H1 (cell line): ENCODE data around the gene ACTN2. TPM values are rescaled to one million over a fixed set of nuclear protein-coding genes. Genes with fewer than 3 reads are reported as not detected.

Experiments
- CTCF ChIA-PET: fragments of 300-600 bp; sonication (Branson Sonifier 250); formaldehyde crosslinking; loops from one replicate; lab custom pipeline; 2021; ENCODE audit not compliant: partially characterized antibody; lab: Charles Lee
- POLR2A ChIA-PET: fragments of 300-600 bp; sonication (Branson Sonifier 250); formaldehyde crosslinking; loops from one replicate; lab custom pipeline; 2021; ENCODE audit warnings: inconsistent platforms; ENCODE audit not compliant: partially characterized antibody; lab: Charles Lee
- DNase-seq, 2 experiments: peaks; one replicate each; pipeline versions ENCODE4 v3.0.0 to v3.0.0-alpha.2; 2010 to 2022; ENCODE audit warnings: low spot score in 2 of 2, low read depth in 1 of 2, mixed read lengths in 1 of 2
- FAIRE-seq: peaks from 2 replicates; lab custom pipeline; 2011; peaks lifted over from hg19 to GRCh38; lab: Jason Lieb, UNC
- H2AFZ ChIP-seq: 2 replicates; pipeline ENCODE4 v1.8.1; 2012; ENCODE audit warnings: low read length, inconsistent platforms
- H2AK5ac ChIP-seq: 2 replicates; pipeline ENCODE4 v1.6.1; 2013; ENCODE audit warnings: low read depth, low read length
- H2BK120ac ChIP-seq: replicated peaks from 2 replicates; pipeline ENCODE3; 2013; ENCODE audit warnings: low read depth, low read length, inconsistent platforms
- H2BK12ac ChIP-seq: 2 replicates; pipeline ENCODE4 v1.6.1; 2013; ENCODE audit warnings: low read depth, low read length
- H2BK15ac ChIP-seq: 2 replicates; pipeline ENCODE4 v1.6.1; 2013; ENCODE audit warnings: low read length
- H2BK20ac ChIP-seq: 2 replicates; pipeline ENCODE4 v1.6.1; 2013; ENCODE audit warnings: low read length
- H2BK5ac ChIP-seq: 2 replicates; pipeline ENCODE4 v1.6.1; 2013; ENCODE audit warnings: low read depth, low read length
- H3K14ac ChIP-seq: 2 replicates; pipeline ENCODE4 v1.6.1; 2013; ENCODE audit warnings: inconsistent platforms; ENCODE audit not compliant: insufficient read length
- H3K18ac ChIP-seq: 2 replicates; pipeline ENCODE4 v1.6.1; 2013; ENCODE audit warnings: low read length; ENCODE audit errors: extremely low read depth
- H3K23ac ChIP-seq: 2 replicates; pipeline ENCODE4 v1.6.1; 2013; ENCODE audit warnings: inconsistent platforms; ENCODE audit not compliant: insufficient read length
- H3K23me2 ChIP-seq: 2 replicates; pipeline ENCODE4 v1.6.1; 2013; ENCODE audit warnings: low read depth, low read length
- H3K27ac ChIP-seq: 2 replicates; pipeline ENCODE4 v1.6.1; 2011; ENCODE audit warnings: low read depth, low read length, inconsistent platforms
- H3K27me3 ChIP-seq, 4 experiments: replicated peaks in 1 of 4; 1 replicate in 1 of 4; 2 replicates in 3 of 4; pipeline versions ENCODE4 v1.6.1 to v1.8.1; 2011 to 2013; ENCODE audit warnings: low read length in 3 of 4, mild to moderate bottlenecking in 3 of 4, inconsistent platforms in 2 of 4, mixed read lengths in 2 of 4, moderate library complexity in 1 of 4; ENCODE audit not compliant: control insufficient read depth in 3 of 4, insufficient read depth in 3 of 4; ENCODE audit errors: extremely low read depth in 1 of 4
- H3K36me3 ChIP-seq, 4 experiments: 2 replicates each; pipeline versions ENCODE4 v1.6.1 to v1.8.1; 2011 to 2013; ENCODE audit warnings: mild to moderate bottlenecking in 4 of 4, low read length in 3 of 4, moderate library complexity in 2 of 4, control low read depth in 1 of 4, inconsistent platforms in 1 of 4; ENCODE audit not compliant: insufficient read depth in 4 of 4, control insufficient read depth in 2 of 4
- H3K4ac ChIP-seq: replicated peaks from 2 replicates; pipeline ENCODE3; 2013; ENCODE audit warnings: low read length, low read depth, mixed read lengths, inconsistent platforms; ENCODE audit not compliant: insufficient read length
- H3K4me1 ChIP-seq, 4 experiments: replicated peaks in 1 of 4; 1 replicate in 1 of 4; 2 replicates in 3 of 4; pipeline versions ENCODE4 v1.6.1 to v1.8.1; 2011 to 2013; ENCODE audit warnings: low read length in 3 of 4, inconsistent platforms in 2 of 4, mixed read lengths in 1 of 4; ENCODE audit not compliant: insufficient read depth in 4 of 4, control insufficient read depth in 3 of 4
- H3K4me2 ChIP-seq, 2 experiments: 2 replicates each; pipeline versions ENCODE4 v1.6.1 to v1.8.1; 2011 to 2013; ENCODE audit warnings: low read depth in 2 of 2, low read length in 2 of 2, control low read depth in 1 of 2, inconsistent platforms in 1 of 2, mild to moderate bottlenecking in 1 of 2; ENCODE audit not compliant: insufficient read depth in 1 of 2
- H3K4me3 ChIP-seq, 4 experiments: fragments of 200-600, 300-600 bp in 1 of 4; sonication (generic), shearing (Covaris generic), sonication (Bioruptor Twin) in 1 of 4; 2 replicates each; pipeline versions ENCODE4 v1.5.1 to v1.8.1; 2011 to 2016; ENCODE audit warnings: low read length in 4 of 4, low read depth in 3 of 4, control low read depth in 2 of 4, inconsistent platforms in 2 of 4, mild to moderate bottlenecking in 2 of 4, mixed read lengths in 1 of 4, moderate library complexity in 1 of 4; ENCODE audit not compliant: insufficient read depth in 2 of 4; ENCODE audit errors: extremely low read depth in 1 of 4
- H3K56ac ChIP-seq: replicated peaks from 2 replicates; pipeline ENCODE3; 2013; ENCODE audit warnings: low read depth, mild to moderate bottlenecking, mixed read lengths, low read length, inconsistent platforms; ENCODE audit not compliant: insufficient read length
- H3K79me1 ChIP-seq: 2 replicates; pipeline ENCODE4 v1.6.1; 2013; ENCODE audit warnings: low read depth, low read length, control low read depth
- H3K79me2 ChIP-seq, 2 experiments: 2 replicates each; pipeline versions ENCODE4 v1.6.1 to v1.8.1; 2012 to 2013; ENCODE audit warnings: low read length in 2 of 2, mild to moderate bottlenecking in 2 of 2, inconsistent platforms in 1 of 2; ENCODE audit not compliant: insufficient read depth in 2 of 2, control insufficient read depth in 1 of 2
- H3K9ac ChIP-seq, 4 experiments: replicated peaks in 1 of 4; 1 replicate in 1 of 4; 2 replicates in 3 of 4; pipeline versions ENCODE4 v1.6.1 to v1.8.1; 2011 to 2013; ENCODE audit warnings: low read depth in 3 of 4, low read length in 3 of 4, control low read depth in 2 of 4, mild to moderate bottlenecking in 2 of 4, moderate library complexity in 2 of 4, inconsistent platforms in 1 of 4; ENCODE audit errors: extremely low read depth in 1 of 4
- H3K9me3 ChIP-seq, 2 experiments: 2 replicates each; pipeline versions ENCODE4 v1.6.1 to v1.8.1; 2012 to 2013; ENCODE audit warnings: mild to moderate bottlenecking in 2 of 2, moderate library complexity in 2 of 2, control low read depth in 1 of 2, inconsistent platforms in 1 of 2, low read depth in 1 of 2, low read length in 1 of 2, mixed read lengths in 1 of 2; ENCODE audit not compliant: insufficient read depth in 2 of 2
- H4K20me1 ChIP-seq, 2 experiments: replicated peaks in 1 of 2; 2 replicates each; pipeline versions ENCODE3 to v1.8.1; 2011 to 2013; ENCODE audit warnings: inconsistent platforms in 2 of 2, low read length in 2 of 2, mild to moderate bottlenecking in 1 of 2; ENCODE audit not compliant: insufficient read depth in 2 of 2, control insufficient read depth in 1 of 2
- H4K5ac ChIP-seq: 2 replicates; pipeline ENCODE4 v1.6.1; 2013; ENCODE audit warnings: low read length, low read depth, mixed read lengths, inconsistent platforms; ENCODE audit not compliant: insufficient read length
- H4K8ac ChIP-seq: 2 replicates; pipeline ENCODE4 v1.8.0; 2013; ENCODE audit warnings: mild to moderate bottlenecking, moderate library complexity, low read length, inconsistent platforms; ENCODE audit not compliant: insufficient read depth; ENCODE audit errors: extremely low read depth
- H4K91ac ChIP-seq: replicated peaks from 2 replicates; pipeline ENCODE3; 2013; ENCODE audit warnings: low read length, mixed read lengths, inconsistent platforms; ENCODE audit not compliant: insufficient read length
- CBX8 ChIP-seq: fragments of 300-800, 300-1000 bp; sonication (generic); IDR thresholded peaks from 2 replicates; pipeline ENCODE4 v1.7.1; 2016; ENCODE audit warnings: low read depth, low read length, borderline replicate concordance
- EP300 ChIP-seq, 2 experiments: IDR thresholded peaks; 1 replicate in 1 of 2; 2 replicates in 1 of 2; pipeline ENCODE4 v1.6.1; 2011 to 2012; ENCODE audit warnings: low read depth in 2 of 2, low read length in 2 of 2, mild to moderate bottlenecking in 2 of 2, borderline replicate concordance in 1 of 2, inconsistent platforms in 1 of 2, moderate library complexity in 1 of 2
- EZH2 ChIP-seq: fragments of 200-600 bp; sonication (generic); IDR thresholded peaks from 2 replicates; pipeline ENCODE4 v1.7.1; 2012; ENCODE audit warnings: low read depth, mild to moderate bottlenecking, moderate library complexity, low read length, inconsistent platforms; ENCODE audit not compliant: severe bottlenecking
- GABPA ChIP-seq: IDR thresholded peaks from 2 replicates; pipeline ENCODE4 v1.6.1; 2011; ENCODE audit warnings: mild to moderate bottlenecking, low read length, moderate library complexity, borderline replicate concordance; ENCODE audit not compliant: insufficient read depth
- POU5F1 ChIP-seq: IDR thresholded peaks from 2 replicates; pipeline ENCODE4 v1.6.1; 2011; ENCODE audit warnings: low read depth, mild to moderate bottlenecking, low read length, moderate library complexity
- SIX5 ChIP-seq: IDR thresholded peaks from 2 replicates; pipeline ENCODE4 v1.6.1; 2011; ENCODE audit warnings: mild to moderate bottlenecking, low read depth, low read length
- SP4 ChIP-seq: IDR thresholded peaks from 2 replicates; pipeline ENCODE4 v1.6.1; 2012; ENCODE audit warnings: low read length, inconsistent platforms
- TAF7 ChIP-seq: optimal IDR thresholded peaks from 2 replicates; pipeline ENCODE3; 2011; ENCODE audit warnings: low read depth, mild to moderate bottlenecking, inconsistent platforms, low read length, moderate library complexity, borderline replicate concordance
- TBP ChIP-seq: IDR thresholded peaks from 2 replicates; pipeline ENCODE4 v1.6.1; 2011; ENCODE audit warnings: low read depth, low read length, improper control_type of control experiment
- TCF12 ChIP-seq: IDR thresholded peaks from 2 replicates; pipeline ENCODE4 v1.6.1; 2011; ENCODE audit warnings: low read depth, mild to moderate bottlenecking, low read length
- USF2 ChIP-seq: IDR thresholded peaks from 2 replicates; pipeline ENCODE4 v1.6.1; 2011; ENCODE audit warnings: low read length, improper control_type of control experiment
- WGBS, 2 experiments: shearing (Covaris generic) in 1 of 2; methylation state at CpG; one replicate each; pipeline versions ENCODE4 v1.1.6 to v1.1.7; 2013 to 2015; ENCODE audit warnings: low lambda C conversion rate in 2 of 2, mixed read lengths in 2 of 2, inconsistent platforms in 1 of 2, low coverage in 1 of 2, missing lambda C conversion rate in 1 of 2; ENCODE audit not compliant: insufficient replicate concordance in 2 of 2, insufficient coverage in 1 of 2, insufficient read length in 1 of 2; ENCODE audit errors: extremely low coverage in 1 of 2, missing lambda C conversion rate in 1 of 2; 5-methylcytosine and 5-hydroxymethylcytosine counted together
- polyA plus RNA-seq, 7 experiments: library from polyadenylated mRNA; depleted of rRNA in 3 of 7; stranded (reverse) in 5 of 7; unstranded in 2 of 7; fragments of >200 nt in 5 of 7; fragments of 200-250 nt in 2 of 7; gene quantifications; 1 replicate in 5 of 7; 2 replicates in 1 of 7; 4 replicates in 1 of 7; pipeline versions ENCODE4 v1.2.1 to v1.2.3, GENCODE V29; 2011 to 2013; ENCODE audit warnings: missing spikeins in 2 of 7, mixed read lengths in 2 of 7
- total RNA-seq: library from RNA; stranded (reverse); fragmentation: NEBNext Ultra II Directional; extraction: Animal tissue kit (Norgen Biotek cat#: 25700); gene quantifications from 2 replicates; pipeline ENCODE4 v1.2.1, GENCODE V29; 2021

ACTN2 gene
- total and polyA plus RNA-seq, 2 of the 8 experiments (the other 6 are each of a cell fraction or from before 2014, with no cell fraction given): 1.9 to 4.1 TPM

- no peak overlapping the region for H3K27ac ChIP-seq
- no peak overlapping the region for H3K4ac ChIP-seq
- H3K4me1 ChIP-seq: no peaks in the 10 kb centered on the region
- no peak overlapping the region for H4K91ac ChIP-seq
- no peaks in the 10 kb centered on the region for H3K27me3 ChIP-seq
- no peak overlapping the region for H3K4me3 ChIP-seq
- no peak overlapping the region for H4K8ac ChIP-seq
- H2AFZ ChIP-seq: no peak overlapping the region
- no peak overlapping the region for H3K14ac ChIP-seq
- H3K18ac ChIP-seq: no peak overlapping the region
- H3K4me2 ChIP-seq: no peak overlapping the region
- H2BK5ac ChIP-seq: no peak overlapping the region
- H3K9ac ChIP-seq: no peak overlapping the region
- POLR2A ChIA-PET: interaction anchor here (0.7 kb wide), 1 partner anchor 12 kb away, joined by 3 read pairs; no protein-coding TSS in a partner anchor
- no peaks in the 10 kb centered on the region for H3K9me3 ChIP-seq
- no peak overlapping the region for H2BK20ac ChIP-seq
- no peaks in the 10 kb centered on the region for H4K20me1 ChIP-seq
- H2BK15ac ChIP-seq: no peak overlapping the region
- H3K56ac ChIP-seq: no peak overlapping the region
- FAIRE-seq: no peak
- CTCF ChIA-PET: interaction anchor here (0.8 to 1.5 kb wide), 2 partner anchors 23 to 97 kb away, joined by 3 to 6 read pairs; no protein-coding TSS in a partner anchor
- TF ChIP-seq EP300 (IDR thresholded peaks at IDR 0.05; ENCODE audit: borderline replicate concordance in 1 of 2, low read depth in 2 of 2, low read length in 2 of 2): no peak
- no peak for TF ChIP-seq POU5F1
- no peak for TF ChIP-seq SIX5
- no peak for TF ChIP-seq USF2
- no peak for TF ChIP-seq GABPA
- no peak for TF ChIP-seq TCF12
- no peak for TF ChIP-seq EZH2
- TF ChIP-seq SP4: no peak
- TF ChIP-seq TBP: no peak
- TF ChIP-seq CBX8: no peak
- no peak for TF ChIP-seq TAF7
- H3K36me3 ChIP-seq: no peaks in the 10 kb centered on the region
- no peaks in the 10 kb centered on the region for H3K79me2 ChIP-seq
- no peak overlapping the region for H2BK12ac ChIP-seq
- H3K23ac ChIP-seq: no peak overlapping the region
- H3K79me1 ChIP-seq: no peaks in the 10 kb centered on the region
- DNase-seq: no peak
- no peaks in the 10 kb centered on the region for H3K23me2 ChIP-seq
- H2BK120ac ChIP-seq: no peak overlapping the region
- no peak overlapping the region for H2AK5ac ChIP-seq
- no peak overlapping the region for H4K5ac ChIP-seq
- 78% methylated on average over 1 of the region's 1 CpG; no CpG with 5 or more reads in 1 of the 2 experiments for WGBS, 2 experiments
These were observed 19.9 kb downstream of the ACTN2 start for GRCh38 chr1:236706183-236706582.
